Heart right ventricle (tissue), 16 donors: ENCODE results near the gene NELL1. TPM values are rescaled to one million over a fixed set of nuclear protein-coding genes. Genes with fewer than 3 reads are reported as not detected.

ENCODE experiments used
- ATAC-seq, 8 donors: fragments of 200-7000 bp; cut with Tn5 transposase; one replicate each; pipeline ENCODE4 v1.9.1; 2020; ENCODE audit warnings: mild to moderate bottlenecking in 8 of 8, moderate library complexity in 8 of 8, moderate number of reproducible peaks in 1 of 8
- DNase-seq, 2 donors: peaks; one replicate each; pipeline ENCODE4 v3.0.0-alpha.2; 2020
- H3K27ac ChIP-seq, 10 donors: fragments of 200-600 bp; sonication (generic) in 2 of 10; one replicate each; pipeline versions ENCODE4 v1.5.0 to v1.8.0; 2020 to 2022; ENCODE audit warnings: mild to moderate bottlenecking in 3 of 10
- H3K27me3 ChIP-seq, 7 donors: fragments of 200-600 bp; one replicate each; pipeline ENCODE4 v1.8.0; 2021 to 2022; ENCODE audit warnings: mild to moderate bottlenecking in 2 of 7
- H3K36me3 ChIP-seq, 9 donors: fragments of 200-600 bp; sonication (generic) in 1 of 9; one replicate each; pipeline versions ENCODE4 v1.5.0 to v1.8.0; 2020 to 2022; ENCODE audit warnings: mild to moderate bottlenecking in 2 of 9
- H3K4me1 ChIP-seq, 9 donors: fragments of 200-600 bp; sonication (generic) in 1 of 9; one replicate each; pipeline versions ENCODE4 v1.5.0 to v1.8.0; 2020 to 2022; ENCODE audit warnings: mild to moderate bottlenecking in 4 of 9
- H3K4me3 ChIP-seq, 10 donors: fragments of 200-600 bp; sonication (generic) in 2 of 10; one replicate each; pipeline versions ENCODE4 v1.5.0 to v1.8.0; 2020 to 2022; ENCODE audit warnings: mild to moderate bottlenecking in 7 of 10, moderate library complexity in 2 of 10
- H3K9me3 ChIP-seq, 11 donors: fragments of 200-600 bp in 10 of 11; sonication (generic) in 2 of 11; one replicate each; pipeline versions ENCODE4 v1.5.0 to v1.8.0; 2013 to 2022; ENCODE audit warnings: mild to moderate bottlenecking in 2 of 11, control low read depth in 1 of 11, moderate library complexity in 1 of 11
- CTCF ChIP-seq, 9 donors: fragments of 200-600 bp; sonication (generic) in 2 of 9; IDR thresholded peaks; one replicate each; pipeline versions ENCODE4 v1.5.0 to v1.8.0; 2021 to 2022; ENCODE audit warnings: antibody characterized with exemption in 9 of 9, mild to moderate bottlenecking in 5 of 9, moderate library complexity in 1 of 9
- WGBS, 2 donors: extraction: QIAGEN DNeasy Blood & Tissue Kit; methylation state at CpG; one replicate each; pipeline ENCODE4 v1.1.7; 2013; ENCODE audit warnings: inconsistent platforms in 1 of 2; 5-methylcytosine and 5-hydroxymethylcytosine counted together
- intact Hi-C, 10 donors: fragments of 100-400 bp; cut with DNase I; formaldehyde crosslinking; loops; one replicate each; pipeline versions ENCODE4 v1.11.1 to v1.14.2; 2022
- polyA plus RNA-seq, 2 donors: library from polyadenylated mRNA; stranded (reverse); fragments of 200-250 nt; gene quantifications; one replicate each; pipeline ENCODE4 v1.2.3, GENCODE V29; 2013
- total RNA-seq, 10 donors: library from RNA; stranded (reverse); fragmentation: NEBNext Ultra II Directional in 3 of 10; extraction: Animal tissue kit (Norgen Biotek cat#: 25700) in 3 of 10; gene quantifications; one replicate each; pipeline versions ENCODE4 v1.2.1 to v1.2.4, GENCODE V29; 2021 to 2023
- donor health status: Arrhythmogenic right ventricular cardiomyopathy.
- donor health status: ischemic (EF 13 %, LVEDD 7.1; RV severe dilation, severe dysfunction).
- donor health status: healthy with polysubstance abuse.
- donor health status: DM: no; HTN: yes; CAD: no.
- donor health status: DM: no; HTN: no; CAD: no.
- donor health status: ischemic (EF 25% LVEDD 6.9; RV normal size, moderate dysfunction).
- donor health status: ischemic (EF 25% LVEDD 5.7; RV mildly dilated, moderate dysfunction).
- donor health status: healthy.
- donor health status: DM: yes; HTN: yes; CAD: no.
- donor health status: Ischemic cardiomyopathy.
- donor health status: ischemic (EF 35%, LVEDD 5.7; RV mildly dilated, moderate dysfunction).
- donor health status: nonischemic (EF 11% LVEDD 7.7; RV severe dilation, severe dysfunction).
- donor health status: DM: yes; HTN: yes; CAD: no.
- donor health status: PGD.
- donor health status: ischemic (EF 29% LVEDD 5.4; RV normal size, mild dysfunction).
- donor health status: nonischemic (EF 23%, LVEDD 6.1; RV moderate dilation, normal function).

NELL1 gene
- total and polyA plus RNA-seq, 12 donors: not detected

GRCh38 chr11:21554284-21554683, 884.9 kb downstream of the NELL1 start:
- intact Hi-C loops: no loop called here
- no peaks in the 10 kb centered on the region for H3K4me1 ChIP-seq
- ATAC-seq: no peak
- no peak overlapping the region for H3K27ac ChIP-seq
- no peak for TF ChIP-seq CTCF (IDR thresholded peaks at IDR 0.05)
- H3K9me3 ChIP-seq: no peaks in the 10 kb centered on the region
- H3K27me3 ChIP-seq: no peaks in the 10 kb centered on the region
- DNase-seq: no peak
- H3K36me3 ChIP-seq: no peaks in the 10 kb centered on the region
- H3K4me3 ChIP-seq: no peak overlapping the region
- 69 to 78% methylated on average over 3 of the region's 3 CpGs for WGBS, 2 donors

GRCh38 chr11:21556926-21557325, 887.5 kb downstream of the NELL1 start:
- intact Hi-C loops: no loop called here
- no peaks in the 10 kb centered on the region for H3K36me3 ChIP-seq
- no peaks in the 10 kb centered on the region for H3K9me3 ChIP-seq
- WGBS, 2 donors: 70 to 73% methylated on average over 3 of the region's 3 CpGs
- no peaks in the 10 kb centered on the region for H3K4me1 ChIP-seq
- no peak overlapping the region for H3K4me3 ChIP-seq
- no peak for ATAC-seq
- H3K27me3 ChIP-seq: no peaks in the 10 kb centered on the region
- DNase-seq: no peak
- no peak for TF ChIP-seq CTCF (IDR thresholded peaks at IDR 0.05)
- H3K27ac ChIP-seq: no peak overlapping the region

- no peak overlapping the region for H3K4me3 ChIP-seq
- no peak for TF ChIP-seq CTCF (IDR thresholded peaks at IDR 0.05)
- H3K36me3 ChIP-seq: no peaks in the 10 kb centered on the region
- whole genome bisulfite sequencing, 2 donors: 69 to 71% methylated on average over 2 of the region's 2 CpGs
- intact Hi-C loops: no loop called here
- H3K4me1 ChIP-seq: no peaks in the 10 kb centered on the region
- no peak for DNase-seq
- no peaks in the 10 kb centered on the region for H3K27me3 ChIP-seq
- ATAC-seq: no peak
- H3K27ac ChIP-seq: no peak overlapping the region
- H3K9me3 ChIP-seq: no peaks in the 10 kb centered on the region
Observed at GRCh38 chr11:21560466-21560975, 891.1 kb downstream of the NELL1 start.

GRCh38 chr11:21561581-21561980, 892.2 kb downstream of the NELL1 start:
- H3K27ac ChIP-seq: no peak overlapping the region
- ATAC-seq (no peak), DNase-seq (no peak)
- no peaks in the 10 kb centered on the region for H3K9me3 ChIP-seq
- H3K36me3 ChIP-seq: no peaks in the 10 kb centered on the region
- intact Hi-C loops: no loop called here
- TF ChIP-seq CTCF (IDR thresholded peaks at IDR 0.05): no peak
- WGBS, 2 donors: 84 to 88% methylated on average over 1 of the region's 1 CpG
- H3K27me3 ChIP-seq: no peaks in the 10 kb centered on the region
- no peak overlapping the region for H3K4me3 ChIP-seq
- H3K4me1 ChIP-seq: no peaks in the 10 kb centered on the region
